Femur (tissue), 1 donor: ENCODE data around the gene GPR85.
"Not testable (repeated sequence)": the region's sequence is repeated elsewhere in the genome, so short reads cannot be mapped to it uniquely, and the experiment has no call there.

Source experiments
- DNase-seq: peaks from one replicate; pipeline ENCODE4 v3.0.0-alpha.2; 2017

The GPR85 gene

GRCh38 chr7:113083816-113084495, 2.7 kb downstream of the GPR85 start:
- DNase-seq: peak; percentile 23

GRCh38 chr7:113083132-113083815, 3.4 kb downstream of the GPR85 start:
- peak; percentile 33 for DNase-seq

GRCh38 chr7:113078331-113078730, 8.3 kb downstream of the GPR85 start:
- DNase-seq: no peak

GRCh38 chr7:113076703-113077102, 9.9 kb downstream of the GPR85 start:
- no peak for DNase-seq

- peak; percentile 20 for DNase-seq
These were observed 15.2 kb downstream of the GPR85 start for GRCh38 chr7:113071465-113071864.

- DNase-seq: no peak
These were observed 24.1 kb downstream of the GPR85 start for GRCh38 chr7:113062499-113062898.

- no peak for DNase-seq
These were observed 26.5 kb downstream of the GPR85 start for GRCh38 chr7:113060100-113060499.

GRCh38 chr7:113054938-113055337, 31.7 kb downstream of the GPR85 start:
- no peak for DNase-seq

- not testable (repeated sequence) for DNase-seq
These were observed 32.4 kb downstream of the GPR85 start for GRCh38 chr7:113054272-113054671.

GRCh38 chr7:113049221-113049620, 37.4 kb downstream of the GPR85 start:
- not testable (repeated sequence) for DNase-seq

- no peak for DNase-seq
These were observed 40.2 kb downstream of the GPR85 start for GRCh38 chr7:113046453-113046852.

- DNase-seq: no peak
These were observed 41.2 kb downstream of the GPR85 start for GRCh38 chr7:113045379-113045778.

GRCh38 chr7:113044394-113044793, 42.2 kb downstream of the GPR85 start:
- DNase-seq: no peak

GRCh38 chr7:113040849-113041248, 45.8 kb downstream of the GPR85 start:
- no peak for DNase-seq

GRCh38 chr7:113033959-113034358, 52.7 kb downstream of the GPR85 start:
- no peak for DNase-seq
